K562 (cell line): ENCODE measurements around the gene BRAP. TPM values are rescaled to one million over a fixed set of nuclear protein-coding genes. Genes with fewer than 3 reads are reported as not detected.

ENCODE experiments used
- AFF4 ChIP-seq: sonication (generic); formaldehyde crosslinking; IDR thresholded peaks from 2 replicates; pipeline ENCODE4 v1.8.0; 2023; ENCODE audit warnings: mild to moderate bottlenecking, missing genetic modification reagents
- ARID1B ChIP-seq: fragments of 450-650 bp; IDR thresholded peaks from 2 replicates; pipeline ENCODE4 v1.6.1; 2016; ENCODE audit warnings: antibody characterized with exemption, mild to moderate bottlenecking, inconsistent platforms
- EP400 ChIP-seq: fragments of 450-650 bp; IDR thresholded peaks from 2 replicates; pipeline ENCODE4 v1.6.1; 2017; ENCODE audit warnings: antibody characterized with exemption, mild to moderate bottlenecking, moderate library complexity
- GATAD2B ChIP-seq: fragments of 450-650 bp; IDR thresholded peaks from 2 replicates; pipeline ENCODE4 v1.6.1; 2017; ENCODE audit warnings: mild to moderate bottlenecking, borderline replicate concordance
- IFI16 ChIP-seq: fragments of 250-450 bp; sonication (Bioruptor Pico); IDR thresholded peaks from 2 replicates; pipeline ENCODE4 v2.1.2; 2022; ENCODE audit warnings: mild to moderate bottlenecking, inconsistent platforms
- KAT8 ChIP-seq: fragments of 450-650 bp; IDR thresholded peaks from 2 replicates; pipeline ENCODE4 v1.6.1; 2016; ENCODE audit warnings: low read depth, mild to moderate bottlenecking
- NFIC ChIP-seq: fragments of 450-650 bp; IDR thresholded peaks from 2 replicates; pipeline ENCODE4 v1.6.1; 2017; ENCODE audit warnings: mild to moderate bottlenecking, inconsistent platforms
- POLR3A ChIP-seq: IDR thresholded peaks from 2 replicates; pipeline ENCODE4 v1.6.1; 2011; ENCODE audit warnings: borderline replicate concordance, mild to moderate bottlenecking, moderate library complexity; ENCODE audit not compliant: insufficient read length, insufficient read depth; ENCODE audit errors: extremely low read depth
- PRMT5 ChIP-seq: sonication (generic); formaldehyde crosslinking; IDR thresholded peaks from 2 replicates; pipeline ENCODE4 v1.5.0; 2020; ENCODE audit warnings: missing genetic modification reagents
- RBBP5 ChIP-seq: fragments of 200-600 bp; sonication (generic); IDR thresholded peaks from 2 replicates; pipeline ENCODE4 v1.6.1; 2012; ENCODE audit warnings: borderline replicate concordance, mild to moderate bottlenecking, low read length, control low read depth, inconsistent platforms; ENCODE audit not compliant: insufficient read depth, poor library complexity, severe bottlenecking
- RERE ChIP-seq: sonication (generic); formaldehyde crosslinking; IDR thresholded peaks from 2 replicates; pipeline ENCODE4 v1.8.0; 2023; ENCODE audit warnings: missing genetic modification reagents, mild to moderate bottlenecking, borderline replicate concordance
- RHOXF2B ChIP-seq: fragments of 250-450 bp; sonication (Bioruptor Pico); conservative IDR thresholded peaks from 2 replicates; pipeline ENCODE4 v1.5.1; 2021
- SNRNP70 ChIP-seq: fragments of 200-400 bp; formaldehyde crosslinking; optimal IDR thresholded peaks from 2 replicates; pipeline ENCODE3; 2017; ENCODE audit warnings: low read depth, low read length
- SRSF7 ChIP-seq: fragments of 200-400 bp; formaldehyde crosslinking; optimal IDR thresholded peaks from 2 replicates; pipeline ENCODE3; 2017; ENCODE audit warnings: mild to moderate bottlenecking, low read depth, low read length
- TAL1 ChIP-seq: fragments of 450-650 bp; IDR thresholded peaks from 2 replicates; pipeline ENCODE4 v1.6.1; 2016; ENCODE audit warnings: mild to moderate bottlenecking
- TCF7 ChIP-seq: sonication (generic); IDR thresholded peaks from 2 replicates; pipeline ENCODE4 v1.6.1; 2016; ENCODE audit warnings: antibody characterized with exemption, borderline replicate concordance
- USF1 ChIP-seq: sonication (generic); formaldehyde crosslinking; IDR thresholded peaks from 2 replicates; pipeline ENCODE4 v1.9.0; 2022; ENCODE audit warnings: mild to moderate bottlenecking, missing genetic modification reagents
- polyA plus RNA-seq, 8 experiments: library from polyadenylated mRNA; depleted of rRNA in 4 of 8; stranded (reverse) in 5 of 8; unstranded in 3 of 8; fragments of >200 nt; fragmentation: Nextera tagmentation in 2 of 8; fragmentation: Illumina TruSeq in 1 of 8; extraction: Ambion mirVana in 2 of 8; extraction: Trizol in 1 of 8; gene quantifications; 2 replicates each; pipeline versions ENCODE4 v1.2.1 to v1.2.3, GENCODE V29; 2011 to 2014; ENCODE audit warnings: inconsistent platforms in 1 of 8, missing spikeins in 1 of 8
- total RNA-seq, 7 experiments: library from RNA; depleted of rRNA in 6 of 7; stranded (reverse); fragments of >200 nt in 6 of 7; fragmentation: Illumina TruSeq in 2 of 7; extraction: Trizol in 2 of 7; gene quantifications; 2 replicates each; pipeline versions ENCODE4 v1.2.1 to v1.2.3, GENCODE V29; 2011 to 2021; ENCODE audit warnings: low replicate concordance in 1 of 7
- TF ChIP-seq, protein P1 (sequence below): sonication (generic); formaldehyde crosslinking; IDR thresholded peaks from 2 replicates; pipeline ENCODE4 v1.8.0; 2022; ENCODE audit warnings: missing genetic modification reagents, mild to moderate bottlenecking, moderate library complexity, borderline replicate concordance

The BRAP gene
- total and polyA plus RNA-seq, 9 of the 15 experiments (the other 6 are each of a cell fraction or from before 2014, with no cell fraction given), result 2.2 to 32.6 (median 27.5) TPM

DNA sequence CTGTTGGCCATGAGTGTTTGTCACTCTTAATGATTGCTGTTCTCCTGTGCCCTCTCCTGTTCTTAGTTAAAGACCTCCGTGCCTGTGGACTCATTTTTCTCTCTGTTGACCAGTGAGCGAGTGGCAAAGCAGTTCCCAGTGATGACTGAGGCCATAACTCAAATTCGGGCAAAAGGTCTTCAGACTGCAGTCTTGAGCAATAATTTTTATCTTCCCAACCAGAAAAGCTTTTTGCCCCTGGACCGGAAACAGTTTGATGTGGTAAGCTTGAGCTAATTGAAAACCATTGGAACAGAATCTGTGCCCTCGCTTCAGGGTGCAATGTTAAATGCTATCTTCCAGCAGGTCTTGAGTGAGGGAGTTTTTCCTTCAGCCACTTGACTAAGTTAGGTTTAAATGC, 19.9 kb upstream of the BRAP start (continued):
- TF ChIP-seq RERE (CRISPR knock-in tag), result no peak
- peak; percentile 70 for TF ChIP-seq TAL1
- TF ChIP-seq USF1 (CRISPR knock-in tag), result no peak
- no peak for TF ChIP-seq SNRNP70
- no peak for TF ChIP-seq RBBP5
- TF ChIP-seq, protein P1, sequence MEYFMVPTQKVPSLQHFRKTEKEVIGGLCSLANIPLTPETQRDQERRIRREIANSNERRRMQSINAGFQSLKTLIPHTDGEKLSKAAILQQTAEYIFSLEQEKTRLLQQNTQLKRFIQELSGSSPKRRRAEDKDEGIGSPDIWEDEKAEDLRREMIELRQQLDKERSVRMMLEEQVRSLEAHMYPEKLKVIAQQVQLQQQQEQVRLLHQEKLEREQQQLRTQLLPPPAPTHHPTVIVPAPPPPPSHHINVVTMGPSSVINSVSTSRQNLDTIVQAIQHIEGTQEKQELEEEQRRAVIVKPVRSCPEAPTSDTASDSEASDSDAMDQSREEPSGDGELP (CRISPR knock-in tag), result no peak
- TF ChIP-seq RHOXF2B (CRISPR knock-in tag), result no peak
- TF ChIP-seq PRMT5 (CRISPR knock-in tag), result no peak
- TF ChIP-seq SRSF7, result no peak
- no peak for TF ChIP-seq IFI16 (CRISPR knock-in tag)
- no peak for TF ChIP-seq KAT8
- TF ChIP-seq POLR3A, result no peak
- TF ChIP-seq TCF7, result peak; percentile 95; the same call in 1 of the 2 replicates
- no peak for TF ChIP-seq EP400
- TF ChIP-seq GATAD2B, result no peak
- no peak for TF ChIP-seq AFF4 (CRISPR knock-in tag)
- TF ChIP-seq NFIC, result 0 out of 2 replicates have a peak, but pooled peaks have one; percentile 12
- TF ChIP-seq ARID1B, result peak; percentile 84
